Lower leg skin (tissue), 3 donors: Measurements from ENCODE around the gene CHID1.

Source experiments
- CTCF ChIP-seq, 3 donors: fragments of 450-650 bp; IDR thresholded peaks; one replicate each; pipeline ENCODE4 v1.5.1; 2016; ENCODE audit warnings: antibody characterized with exemption in 3 of 3, mild to moderate bottlenecking in 3 of 3, moderate library complexity in 2 of 3
- POLR2A ChIP-seq, 2 donors: fragments of 450-650 bp; IDR thresholded peaks; one replicate each; pipeline ENCODE4 v1.6.1; 2016 to 2017; ENCODE audit warnings: antibody characterized with exemption in 2 of 2, mild to moderate bottlenecking in 1 of 2, moderate library complexity in 1 of 2

- TF ChIP-seq CTCF (IDR thresholded peaks at IDR 0.05) (no peak), POLR2A (IDR thresholded peaks at IDR 0.05) (no peak)
Measured at GRCh38 chr11:830295-831117, 80.1 kb downstream of the CHID1 start.
